IMR-90 (cell line): ENCODE measurements around the gene BMP5.

ENCODE experiments used
- FOS ChIP-seq: fragments of 150-350 bp; IDR thresholded peaks from 2 replicates; pipeline ENCODE4 v1.6.1; 2016; ENCODE audit warnings: low read depth, low read length
- MAFK ChIP-seq: IDR thresholded peaks from 2 replicates; pipeline ENCODE4 v1.6.1; 2012; ENCODE audit warnings: low read depth, low read length, improper control_type of control experiment
- MXI1 ChIP-seq: IDR thresholded peaks from 2 replicates; pipeline ENCODE4 v1.6.1; 2012; ENCODE audit warnings: low read depth, mild to moderate bottlenecking, low read length, moderate library complexity, borderline replicate concordance
- NFE2L2 ChIP-seq: fragments of 150-350 bp; IDR thresholded peaks from 2 replicates; pipeline ENCODE4 v1.6.1; 2016; ENCODE audit warnings: low read depth, mild to moderate bottlenecking, low read length
- POLR2A ChIP-seq: IDR thresholded peaks from 2 replicates; pipeline ENCODE4 v1.6.1; 2012; ENCODE audit warnings: mild to moderate bottlenecking, low read depth, low read length
- RFX5 ChIP-seq: IDR thresholded peaks from 2 replicates; pipeline ENCODE4 v1.8.0; 2012; ENCODE audit warnings: low read depth, mild to moderate bottlenecking, low read length, moderate library complexity
- SMC3 ChIP-seq: fragments of 150-350 bp; IDR thresholded peaks from 2 replicates; pipeline ENCODE4 v1.6.1; 2016; ENCODE audit warnings: low read depth, mild to moderate bottlenecking, antibody characterized with exemption, low read length, moderate library complexity
- TF ChIP-seq, protein P1 (sequence below): conservative IDR thresholded peaks from 2 replicates; pipeline ENCODE4 v1.5.1; 2012; ENCODE audit warnings: mild to moderate bottlenecking, low read depth, low read length, improper control_type of control experiment

DNA sequence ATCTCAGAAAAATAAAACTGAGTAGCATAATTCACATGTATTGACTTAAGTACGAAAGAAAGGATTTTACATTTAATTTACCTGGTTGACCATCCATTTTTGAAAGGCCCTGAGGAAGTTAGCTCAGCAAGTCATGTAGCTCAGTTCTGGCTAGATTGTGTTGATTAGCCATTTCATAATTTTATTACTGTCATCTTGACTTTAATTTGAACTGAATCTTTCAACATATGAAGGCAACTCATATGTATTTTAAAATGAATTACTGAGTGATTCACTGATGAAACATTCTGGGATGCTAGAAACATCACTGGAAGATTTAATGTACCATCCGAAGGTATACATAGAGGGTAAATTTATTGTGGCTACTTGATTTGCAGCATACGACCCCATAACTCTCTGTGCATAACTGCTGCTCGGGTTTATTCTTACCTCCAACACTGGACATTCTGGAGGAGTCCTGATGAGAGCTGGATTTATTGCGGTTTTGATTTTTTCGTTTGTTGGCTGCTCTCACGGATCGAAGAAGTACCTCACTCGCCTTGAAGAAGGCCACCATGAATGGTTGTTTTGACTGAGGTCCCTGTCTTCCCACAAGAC is 101.7 kb downstream of the BMP5 start:
- TF ChIP-seq MXI1: no peak
- no peak for TF ChIP-seq FOS
- TF ChIP-seq, protein P1, sequence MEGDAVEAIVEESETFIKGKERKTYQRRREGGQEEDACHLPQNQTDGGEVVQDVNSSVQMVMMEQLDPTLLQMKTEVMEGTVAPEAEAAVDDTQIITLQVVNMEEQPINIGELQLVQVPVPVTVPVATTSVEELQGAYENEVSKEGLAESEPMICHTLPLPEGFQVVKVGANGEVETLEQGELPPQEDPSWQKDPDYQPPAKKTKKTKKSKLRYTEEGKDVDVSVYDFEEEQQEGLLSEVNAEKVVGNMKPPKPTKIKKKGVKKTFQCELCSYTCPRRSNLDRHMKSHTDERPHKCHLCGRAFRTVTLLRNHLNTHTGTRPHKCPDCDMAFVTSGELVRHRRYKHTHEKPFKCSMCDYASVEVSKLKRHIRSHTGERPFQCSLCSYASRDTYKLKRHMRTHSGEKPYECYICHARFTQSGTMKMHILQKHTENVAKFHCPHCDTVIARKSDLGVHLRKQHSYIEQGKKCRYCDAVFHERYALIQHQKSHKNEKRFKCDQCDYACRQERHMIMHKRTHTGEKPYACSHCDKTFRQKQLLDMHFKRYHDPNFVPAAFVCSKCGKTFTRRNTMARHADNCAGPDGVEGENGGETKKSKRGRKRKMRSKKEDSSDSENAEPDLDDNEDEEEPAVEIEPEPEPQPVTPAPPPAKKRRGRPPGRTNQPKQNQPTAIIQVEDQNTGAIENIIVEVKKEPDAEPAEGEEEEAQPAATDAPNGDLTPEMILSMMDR: no peak
- TF ChIP-seq POLR2A: no peak
- TF ChIP-seq RFX5: no peak
- no peak for TF ChIP-seq NFE2L2
- TF ChIP-seq SMC3: no peak
- no peak for TF ChIP-seq MAFK
